NCI-H2107 treated with DMSO at 0.1 percent for 48 hours (cell line): ENCODE data around the gene GLIPR1.
"Not testable (repeated sequence)": the region's sequence is repeated elsewhere in the genome, so short reads cannot be mapped to it uniquely, and the experiment has no call there.

Experiments
- DNase-seq: peaks from one replicate; lab custom pipeline; 2025; ENCODE audit not compliant: unreplicated experiment; lab: John Stamatoyannopoulos, UW

GLIPR1 gene

GRCh38 chr12:75509621-75510020 lies 29.1 kb downstream of the GLIPR1 start:
- no peak for DNase-seq

- DNase-seq = peak; percentile 98
Measured at GRCh38 chr12:75511116-75512048, 30.8 kb downstream of the GLIPR1 start, which contains the start of gene KRR1. TSS of gene KRR1 (minus strand) at chr12:75511609. CDS start at chr12:75511597, 12 bp downstream.

- DNase-seq = not testable (repeated sequence)
Measured at GRCh38 chr12:75521224-75521623, 40.7 kb downstream of the GLIPR1 start.

GRCh38 chr12:75522124-75522523 lies 41.6 kb downstream of the GLIPR1 start:
- not testable (repeated sequence) for DNase-seq

- DNase-seq = no peak
Measured at GRCh38 chr12:75525263-75525662, 44.7 kb downstream of the GLIPR1 start.

- DNase-seq = peak; percentile 87
Measured at GRCh38 chr12:75526655-75527511, 46.3 kb downstream of the GLIPR1 start.

GRCh38 chr12:75528272-75528671 lies 47.7 kb downstream of the GLIPR1 start:
- DNase-seq = no peak

- DNase-seq = no peak
Measured at GRCh38 chr12:75528692-75529091, 48.1 kb downstream of the GLIPR1 start.

GRCh38 chr12:75529316-75529715 lies 48.8 kb downstream of the GLIPR1 start:
- DNase-seq = no peak

GRCh38 chr12:75529826-75530225 lies 49.3 kb downstream of the GLIPR1 start:
- no peak for DNase-seq

- DNase-seq = no peak
Measured at GRCh38 chr12:75533239-75533638, 52.7 kb downstream of the GLIPR1 start.

GRCh38 chr12:75539889-75540288 lies 59.3 kb downstream of the GLIPR1 start:
- no peak for DNase-seq

GRCh38 chr12:75542942-75543341 lies 62.4 kb downstream of the GLIPR1 start:
- DNase-seq = no peak

GRCh38 chr12:75543529-75543928 lies 63.0 kb downstream of the GLIPR1 start:
- DNase-seq = no peak

GRCh38 chr12:75545636-75546035 lies 65.1 kb downstream of the GLIPR1 start:
- DNase-seq = no peak

GRCh38 chr12:75548879-75549278 lies 68.3 kb downstream of the GLIPR1 start:
- no peak for DNase-seq

GRCh38 chr12:75549989-75550388 lies 69.4 kb downstream of the GLIPR1 start:
- DNase-seq = no peak

- no peak for DNase-seq
Measured at GRCh38 chr12:75550401-75551240, 70.1 kb downstream of the GLIPR1 start.

GRCh38 chr12:75551477-75551876 lies 70.9 kb downstream of the GLIPR1 start:
- no peak for DNase-seq

GRCh38 chr12:75553398-75553797 lies 72.8 kb downstream of the GLIPR1 start:
- peak; percentile 42 for DNase-seq
